AG08396 (cell line): ENCODE results near the gene NIM1K.
"Not testable (repeated sequence)": the region's sequence is repeated elsewhere in the genome, so short reads cannot be mapped to it uniquely, and the experiment has no call there.

Experiments used
- DNase-seq: peaks from one replicate; pipeline ENCODE4 v3.0.0; 2012; ENCODE audit warnings: low spot score, mixed read lengths

Gene NIM1K

DNA sequence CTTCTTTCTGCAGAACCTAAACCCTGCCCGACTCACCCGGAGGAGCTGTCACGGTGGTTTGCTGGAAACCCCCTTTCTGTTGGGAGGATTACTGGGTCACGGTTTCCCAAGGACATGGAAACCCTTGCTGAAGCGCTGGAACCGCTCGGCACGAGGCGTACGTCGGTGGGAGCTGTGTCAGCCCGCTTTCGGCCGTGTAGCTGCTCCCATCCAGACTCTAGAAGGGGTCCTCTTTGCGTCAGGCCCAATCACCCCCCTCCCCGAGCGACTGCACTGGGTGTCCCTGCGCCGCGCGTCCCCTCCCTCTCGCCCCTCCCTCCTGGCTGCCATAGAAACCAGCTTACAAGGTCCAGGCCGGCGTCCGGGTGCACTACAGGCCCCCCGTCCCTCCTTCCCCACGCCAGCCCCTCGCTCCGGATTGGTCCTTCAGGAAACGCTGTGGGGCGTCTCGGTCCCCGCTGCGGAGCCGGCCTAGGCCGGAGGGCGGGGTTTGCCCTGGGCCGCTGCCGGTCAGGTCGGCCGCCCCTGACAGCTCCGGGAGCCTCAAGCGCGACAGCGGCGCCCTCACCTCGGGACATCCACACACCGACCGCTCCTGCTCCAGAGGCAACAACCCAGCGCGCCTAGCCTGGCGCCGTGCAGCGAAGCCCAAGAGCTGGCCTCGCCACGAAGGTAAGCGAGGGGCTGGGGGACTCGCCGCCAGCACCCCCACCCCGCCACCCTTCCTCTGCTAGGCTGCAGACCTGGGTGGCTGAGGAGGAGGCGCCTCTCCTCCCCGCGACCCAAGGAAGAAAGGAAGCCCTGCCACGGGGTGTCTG, at the start of gene NIM1K:
Gene NIM1K, plus strand, starts transcription at position 486 of the 818 bp plus-strand sequence. CDS start 53,551 bp downstream, outside the sequence.
- DNase-seq: peak; percentile 68

GRCh38 chr5:43145071-43145470, 47.0 kb upstream of the NIM1K start:
- DNase-seq: no peak

DNA sequence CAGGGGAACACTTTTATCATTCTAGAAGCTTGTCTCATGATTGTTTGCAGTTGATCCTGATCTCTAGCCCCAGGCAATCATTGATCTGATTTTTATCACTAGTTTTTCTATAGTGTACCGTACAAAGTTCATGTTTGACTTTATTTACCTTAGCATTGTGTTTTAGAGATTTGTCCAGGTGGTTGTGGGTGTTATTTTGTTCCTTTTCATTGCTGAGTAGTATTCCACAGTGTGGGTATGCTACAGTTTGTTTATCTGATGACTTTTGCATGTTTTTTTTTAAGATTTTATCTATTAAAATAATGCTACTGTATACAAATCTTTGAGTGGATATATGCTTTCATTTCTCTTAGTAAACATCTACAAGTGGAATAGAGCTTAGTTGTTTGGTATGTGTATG, 45.1 kb upstream of the NIM1K start:
- no peak for DNase-seq

DNA sequence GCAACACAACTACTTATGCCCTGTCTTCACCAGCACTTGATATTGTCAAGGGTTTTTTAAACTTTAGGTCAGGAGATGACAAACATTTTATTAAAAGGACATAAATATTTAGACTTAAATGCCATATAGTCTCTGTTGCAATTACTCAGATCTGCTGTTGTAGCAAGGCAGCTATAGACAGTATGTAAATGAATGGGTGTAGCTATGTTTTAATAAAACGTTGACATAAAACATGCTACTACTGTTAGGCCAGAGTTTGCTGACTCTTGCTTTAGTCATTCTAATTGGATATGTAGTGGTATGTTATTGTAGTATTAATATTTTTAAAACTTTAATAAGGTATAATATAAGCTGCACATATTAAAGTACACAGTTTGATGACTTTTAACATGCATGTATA, 43.6 kb upstream of the NIM1K start:
- no peak for DNase-seq

GRCh38 chr5:43149231-43149630, 42.8 kb upstream of the NIM1K start:
- no peak for DNase-seq

GRCh38 chr5:43150075-43150474, 42.0 kb upstream of the NIM1K start:
- no peak for DNase-seq

DNA sequence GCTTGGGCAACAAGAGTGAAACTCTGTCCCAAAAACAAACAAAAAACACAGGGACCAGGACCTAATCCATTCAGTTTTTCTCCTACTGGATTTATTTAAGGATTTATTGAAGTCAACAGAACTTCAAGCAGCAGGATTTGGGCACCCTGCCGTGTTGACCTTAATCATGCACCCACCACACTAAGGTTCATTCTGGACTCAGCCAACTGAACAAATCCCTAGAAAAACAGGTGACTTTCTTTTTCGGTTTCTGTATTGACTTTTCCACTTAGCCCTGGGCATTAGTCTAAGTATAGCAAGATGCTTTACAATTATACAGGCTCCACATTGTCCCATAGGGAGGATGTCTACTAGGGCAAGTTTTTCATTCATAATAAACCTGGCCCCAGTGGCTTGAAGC, 41.3 kb upstream of the NIM1K start:
- DNase-seq: no peak

DNA sequence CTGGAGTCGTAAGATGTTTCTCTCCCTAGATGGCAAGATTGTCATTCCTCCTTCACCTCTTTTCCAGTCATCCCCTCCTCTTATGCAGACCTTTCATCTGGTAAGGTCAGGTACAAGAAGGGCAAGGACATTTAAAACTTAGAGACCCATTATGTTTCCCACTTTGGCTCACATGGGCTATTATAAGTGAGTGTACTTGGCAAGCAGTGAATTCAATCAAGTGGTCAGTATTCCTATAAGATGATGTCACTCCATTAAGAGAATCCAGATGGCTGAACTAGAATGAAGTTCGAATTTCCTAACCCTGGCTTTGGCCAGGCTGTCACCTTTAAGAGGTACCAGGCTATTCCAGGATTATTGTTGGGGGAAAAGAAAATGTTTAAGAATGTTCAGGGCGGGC, 39.1 kb upstream of the NIM1K start:
- peak; percentile 54 for DNase-seq

GRCh38 chr5:43154469-43154868, 37.6 kb upstream of the NIM1K start:
- no peak for DNase-seq

DNA sequence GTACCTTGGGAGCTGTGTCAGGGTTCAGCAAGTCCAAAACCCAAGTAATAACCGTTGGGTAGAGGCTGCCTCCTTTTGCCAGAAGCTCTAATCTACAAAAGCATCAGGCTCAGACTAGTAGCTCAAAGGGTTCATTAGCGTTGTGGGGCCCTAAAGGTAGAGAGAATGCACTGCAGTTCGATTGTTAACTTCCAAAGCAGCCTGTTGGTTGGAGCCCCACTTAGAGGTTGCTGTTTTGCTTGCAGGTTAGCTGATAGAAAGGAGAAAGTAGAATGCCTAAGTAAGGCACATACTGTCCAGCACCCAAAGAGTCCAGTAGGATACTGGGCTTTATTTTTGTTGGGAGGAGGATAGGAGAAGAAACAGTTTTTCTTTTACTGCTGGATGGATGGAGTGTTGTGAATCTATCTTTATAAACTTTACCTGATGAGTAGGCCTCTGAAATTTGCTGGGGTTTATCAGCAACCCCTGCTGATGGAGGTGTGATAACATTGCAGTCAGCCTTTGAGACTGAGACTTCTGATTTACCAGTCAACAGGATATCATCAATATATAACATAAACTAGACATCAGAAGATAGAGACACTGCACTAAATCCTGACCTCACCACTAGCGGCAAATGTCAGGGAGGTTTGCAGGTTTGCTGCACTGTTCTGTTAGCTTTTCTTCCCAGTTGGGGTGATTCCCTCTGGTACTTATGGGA, 36.5 kb upstream of the NIM1K start:
- no peak for DNase-seq

DNA sequence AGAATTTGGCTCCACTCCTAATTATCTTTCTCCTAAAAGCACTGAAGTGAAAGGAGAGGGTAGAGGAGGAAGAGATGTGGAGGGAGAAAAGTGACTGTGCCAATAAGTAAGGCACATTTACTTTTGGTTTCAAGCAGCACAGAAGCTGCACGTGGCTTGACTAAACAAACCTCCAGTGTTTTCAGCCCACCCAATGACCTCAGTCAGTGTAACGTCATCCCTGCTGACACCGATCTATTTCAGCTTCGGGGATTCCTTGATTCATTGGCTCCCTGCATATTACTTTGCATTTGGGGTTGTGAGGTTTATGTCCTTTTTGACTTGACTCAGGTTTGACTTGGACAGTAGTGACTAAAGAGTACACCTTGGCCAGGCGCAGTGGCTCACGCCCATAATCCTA, 35.6 kb upstream of the NIM1K start:
- DNase-seq: peak; percentile 52

DNA sequence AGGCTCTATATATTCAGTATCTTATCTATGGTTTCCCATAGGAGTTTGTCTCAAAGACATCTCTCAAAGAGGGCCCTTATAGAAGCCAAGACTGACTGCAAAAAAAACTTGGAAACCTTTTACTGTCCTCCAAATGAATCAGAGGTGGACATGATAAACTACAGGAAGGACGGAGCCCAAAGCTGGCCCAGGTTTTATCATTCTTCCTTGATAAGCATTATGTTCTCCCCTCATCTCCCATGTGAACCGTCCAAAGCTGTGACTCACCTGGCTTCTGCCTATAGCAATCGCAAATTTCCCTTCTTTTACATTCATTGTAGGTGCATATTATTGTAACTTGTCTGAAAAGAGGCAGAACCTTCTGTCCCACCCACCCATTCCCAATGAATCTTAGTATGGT, 35.0 kb upstream of the NIM1K start:
- no peak for DNase-seq

DNA sequence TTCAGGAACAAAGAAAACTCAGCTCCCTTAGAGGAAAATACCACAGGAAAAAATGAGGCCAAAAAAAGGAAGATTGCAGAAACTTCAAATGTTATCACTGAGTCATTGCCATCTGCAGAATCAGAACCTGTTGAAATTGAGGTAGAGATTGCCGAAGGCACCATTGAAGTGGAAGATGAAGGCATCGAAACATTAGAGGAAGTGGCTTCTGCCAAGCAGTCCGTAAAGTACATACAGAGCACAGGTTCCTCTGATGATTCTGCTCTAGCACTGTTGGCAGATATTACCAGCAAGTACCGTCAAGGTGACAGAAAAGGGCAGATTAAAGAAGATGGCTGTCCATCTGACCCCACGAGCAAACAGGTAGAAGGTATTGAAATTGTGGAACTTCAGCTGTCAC, 30.8 kb upstream of the NIM1K start:
- no peak for DNase-seq

DNA sequence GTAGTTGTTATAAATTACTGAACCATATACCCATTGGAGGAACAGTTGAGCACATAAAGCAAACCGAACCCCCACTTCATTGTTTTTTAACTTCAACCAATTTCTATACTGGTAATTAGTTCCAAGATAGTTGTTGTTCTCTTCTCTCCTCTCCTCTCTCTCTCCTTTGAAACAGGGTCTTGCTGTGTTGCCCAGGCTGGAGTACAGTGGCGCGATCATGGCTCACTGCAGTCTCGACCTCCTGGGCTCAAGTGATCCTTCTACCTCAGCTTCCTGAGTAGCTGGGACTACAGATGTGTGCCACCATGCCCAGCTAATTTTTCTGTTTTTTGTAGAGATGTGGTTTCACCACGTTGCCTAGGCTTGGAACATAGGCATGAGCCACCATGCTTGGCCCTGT, 27.2 kb upstream of the NIM1K start:
- not testable (repeated sequence) for DNase-seq

GRCh38 chr5:43165323-43165722, 26.7 kb upstream of the NIM1K start:
- DNase-seq: no peak

- DNase-seq: no peak
Observed at GRCh38 chr5:43168175-43168574, 23.9 kb upstream of the NIM1K start.

DNA sequence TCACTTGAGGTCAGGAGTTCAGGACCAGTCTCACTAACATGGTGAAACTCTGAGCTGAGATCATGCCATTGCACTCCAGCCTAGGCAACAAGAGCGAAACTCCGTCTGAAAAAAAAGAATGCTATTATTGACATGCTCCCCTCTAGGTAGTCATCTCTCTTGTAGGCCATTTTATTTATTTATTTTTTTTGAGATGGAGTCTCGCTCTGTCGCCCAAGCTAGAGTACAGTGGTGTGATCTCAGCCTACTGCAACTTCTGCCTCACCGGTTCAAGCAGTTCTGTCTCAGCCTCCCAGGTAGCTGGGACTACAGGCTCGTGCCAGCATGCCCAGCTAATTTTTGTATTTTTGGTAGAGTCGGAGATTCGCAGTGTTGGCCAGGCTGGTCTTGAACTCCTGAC, 20.6 kb upstream of the NIM1K start:
- DNase-seq: no peak

DNA sequence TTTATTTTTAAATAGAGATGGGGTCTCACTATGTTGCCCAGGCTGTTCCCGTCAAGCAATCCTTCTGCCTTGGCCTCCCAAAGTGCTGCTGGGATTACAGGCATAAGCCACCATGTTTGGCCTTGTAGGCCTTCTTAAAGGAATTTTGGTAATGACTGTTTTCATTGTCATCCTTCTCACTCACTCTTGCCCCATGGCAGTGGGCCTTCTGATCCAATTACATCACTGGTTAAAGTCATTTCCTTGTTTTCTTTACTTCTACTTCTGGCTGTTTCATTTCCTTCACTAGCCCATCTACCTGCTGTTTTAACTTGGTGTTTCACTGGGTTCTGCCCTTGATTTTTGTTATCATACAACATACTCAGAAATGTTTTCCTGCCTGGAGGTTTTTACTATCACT, 20.1 kb upstream of the NIM1K start:
- DNase-seq: no peak

- no peak for DNase-seq
Observed at GRCh38 chr5:43172779-43173178, 19.2 kb upstream of the NIM1K start.

- DNase-seq: no peak
Observed at GRCh38 chr5:43174586-43174985, 17.4 kb upstream of the NIM1K start.

DNA sequence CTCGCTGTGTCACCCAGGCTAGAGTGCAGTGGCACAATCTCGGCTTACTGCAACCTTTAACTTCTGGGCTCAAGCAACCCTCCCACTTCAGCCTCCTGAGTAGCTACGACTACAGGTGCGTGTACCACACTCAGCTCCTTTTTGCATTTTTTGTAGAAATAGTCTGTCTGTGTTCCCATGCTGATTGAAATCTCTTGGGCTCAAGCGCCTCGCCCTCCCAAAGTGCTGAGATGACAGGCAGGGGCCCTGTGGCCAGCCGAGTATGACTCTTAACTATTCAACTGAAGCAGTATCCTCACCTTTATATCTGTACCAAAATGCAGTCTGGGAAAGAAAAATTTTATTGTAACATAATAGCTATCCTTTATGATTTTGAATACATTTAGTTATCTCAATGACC, 12.2 kb upstream of the NIM1K start:
- no peak for DNase-seq

GRCh38 chr5:43182421-43182820, 9.6 kb upstream of the NIM1K start:
- no peak for DNase-seq

DNA sequence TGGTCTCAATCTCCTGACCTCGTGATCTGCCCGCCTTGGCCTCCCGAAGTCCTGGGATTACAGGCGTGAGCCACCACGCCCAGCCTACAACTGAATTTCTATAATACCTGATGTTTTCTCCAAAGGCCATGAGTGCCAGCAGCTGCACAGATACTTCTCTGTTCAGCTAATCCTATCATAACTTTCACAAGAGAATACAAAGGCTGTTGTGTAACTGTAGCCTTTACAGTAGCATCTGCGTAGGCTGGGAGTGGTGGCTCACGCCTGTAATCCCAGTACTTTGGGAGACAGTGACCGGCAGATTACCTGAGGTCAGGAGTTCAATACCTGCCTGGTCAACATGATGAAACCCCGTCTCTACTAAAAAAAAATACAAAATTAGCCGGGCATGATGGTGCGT, 8.9 kb upstream of the NIM1K start:
- not testable (repeated sequence) for DNase-seq
